Measurements from ENCODE around the gene APAF1. TPM values are rescaled to one million over a fixed set of nuclear protein-coding genes. Genes with fewer than 3 reads are reported as not detected.

Gene APAF1
- total RNA-seq, 4 donors from 2014 or later: 10.5 to 25.4 (median 23.4) TPM

GRCh38 chr12:98724384-98725155 lies 79.5 kb downstream of the APAF1 start:
- no peaks in the 10 kb centered on the region for H3K27me3 ChIP-seq
- WGBS, 2 donors (ENCODE audit: low coverage in 1 of 2): 81% methylated on average over 5 of the region's 5 CpGs
- H3K36me3 ChIP-seq: peaks cover 0 to 38% (median 17%) of the 10 kb centered on the region in 4 donors
- TF ChIP-seq CTCF (IDR thresholded peaks at IDR 0.05) (no peak), EP300 (IDR thresholded peaks at IDR 0.05; ENCODE audit: low read depth) (no peak), POLR2A (IDR thresholded peaks at IDR 0.05) (no peak), POLR2AphosphoS5 (IDR thresholded peaks at IDR 0.05) (no peak)
- no peaks in the 10 kb centered on the region for H3K4me1 ChIP-seq
- DNase-seq: no peak
- H3K4me3 ChIP-seq: no peak overlapping the region
- H3K9me3 ChIP-seq: no peaks in the 10 kb centered on the region
- in situ Hi-C loops (cut with MboI; ENCODE audit: low pct_ligation_motif_present in 1 of 4, low pct_unique_long_range_greater_than_20kb in 1 of 4, low sequenced_read_pairs in 3 of 4) (no loop called here), intact Hi-C loops (cut with DNase I; ENCODE audit: low total_unique reads) (no loop called here)
- no peak overlapping the region for H3K27ac ChIP-seq

GRCh38 chr12:98725476-98726247 lies 80.6 kb downstream of the APAF1 start:
- WGBS, 2 donors (ENCODE audit: low coverage in 1 of 2): 59 to 68% methylated on average over 4 to 5 of the region's 5 CpGs
- in situ Hi-C loops (cut with MboI; ENCODE audit: low pct_ligation_motif_present in 1 of 4, low pct_unique_long_range_greater_than_20kb in 1 of 4, low sequenced_read_pairs in 3 of 4) (no loop called here), intact Hi-C loops (cut with DNase I; ENCODE audit: low total_unique reads) (no loop called here)
- no peaks in the 10 kb centered on the region for H3K27me3 ChIP-seq
- H3K9me3 ChIP-seq: no peaks in the 10 kb centered on the region
- H3K4me1 ChIP-seq: no peaks in the 10 kb centered on the region
- no peak for DNase-seq
- no peak overlapping the region for H3K4me3 ChIP-seq
- TF ChIP-seq CTCF (IDR thresholded peaks at IDR 0.05) (peak in 2 of 5 experiments; percentile 14 to 19), POLR2A (IDR thresholded peaks at IDR 0.05) (no peak)
- peaks cover 0 to 46% (median 19%) of the 10 kb centered on the region in 4 donors for H3K36me3 ChIP-seq
- H3K27ac ChIP-seq: no peak overlapping the region

- H3K9me3 ChIP-seq: no peaks in the 10 kb centered on the region
- no peak for TF ChIP-seq CTCF (IDR thresholded peaks at IDR 0.05)
- no peak for TF ChIP-seq EP300 (IDR thresholded peaks at IDR 0.05; ENCODE audit: low read depth)
- TF ChIP-seq POLR2A (IDR thresholded peaks at IDR 0.05): no peak
- no peak for TF ChIP-seq POLR2AphosphoS5 (IDR thresholded peaks at IDR 0.05)
- 96 to 100% methylated on average over 3 to 5 of the region's 5 CpGs for WGBS, 2 donors (ENCODE audit: low coverage in 1 of 2)
- intact Hi-C loops (cut with DNase I; ENCODE audit: low total_unique reads): no loop called here
- no peaks in the 10 kb centered on the region for H3K4me1 ChIP-seq
- peaks cover 0 to 51% (median 19%) of the 10 kb centered on the region in 4 donors for H3K36me3 ChIP-seq
- H3K27ac ChIP-seq: no peak overlapping the region
- no peak overlapping the region for H3K4me3 ChIP-seq
- H3K27me3 ChIP-seq: no peaks in the 10 kb centered on the region
- DNase-seq: no peak
- in situ Hi-C loops (cut with MboI; ENCODE audit: low pct_ligation_motif_present in 1 of 4, low pct_unique_long_range_greater_than_20kb in 1 of 4, low sequenced_read_pairs in 3 of 4): no loop called here
Observed at GRCh38 chr12:98727196-98727595, 82.1 kb downstream of the APAF1 start.

- no peak overlapping the region for H3K4me3 ChIP-seq
- no peaks in the 10 kb centered on the region for H3K27me3 ChIP-seq
- no peaks in the 10 kb centered on the region for H3K9me3 ChIP-seq
- H3K27ac ChIP-seq: no peak overlapping the region
- H3K4me1 ChIP-seq: no peaks in the 10 kb centered on the region
- in situ Hi-C loops (cut with MboI; ENCODE audit: low pct_ligation_motif_present in 1 of 4, low pct_unique_long_range_greater_than_20kb in 1 of 4, low sequenced_read_pairs in 3 of 4) (no loop called here), intact Hi-C loops (cut with DNase I; ENCODE audit: low total_unique reads) (no loop called here)
- peaks cover 0 to 73% (median 13%) of the 10 kb centered on the region in 4 donors for H3K36me3 ChIP-seq
- no peak for DNase-seq
- TF ChIP-seq EP300 (IDR thresholded peaks at IDR 0.05; ENCODE audit: low read depth): no peak
- no peak for TF ChIP-seq POLR2AphosphoS5 (IDR thresholded peaks at IDR 0.05)
- no peak for TF ChIP-seq POLR2A (IDR thresholded peaks at IDR 0.05)
- no peak for TF ChIP-seq CTCF (IDR thresholded peaks at IDR 0.05)
Observed at GRCh38 chr12:98730412-98730811, 85.3 kb downstream of the APAF1 start.
